IMR-90 (cell line): ENCODE data around the gene ACADSB. TPM values are rescaled to one million over a fixed set of nuclear protein-coding genes. Genes with fewer than 3 reads are reported as not detected.

Experiments
- ATAC-seq: fragments of 200-7000 bp; cut with Tn5 transposase; 2 replicates; pipeline ENCODE4 v1.9.1; 2020; ENCODE audit warnings: low read depth, mild to moderate bottlenecking, moderate library complexity
- BruUV-seq: library from RNA; stranded (reverse); fragments of 400-500 nt; replicated peaks from 2 replicates; lab custom pipeline; 2021; lab: Mats Ljungman, UMichigan
- CTCF ChIA-PET: fragments of 300-600 bp; formaldehyde crosslinking; extraction: SDS; loops from one replicate; lab custom pipeline; 2021; ENCODE audit warnings: antibody characterized with exemption; lab: Yijun Ruan, JAX
- POLR2A ChIA-PET: fragments of 300-600 bp; sonication (Branson Sonifier 250); formaldehyde crosslinking; loops from one replicate; lab custom pipeline; 2022; ENCODE audit warnings: antibody characterized with exemption; ENCODE audit not compliant: unreplicated experiment; lab: Charles Lee
- DNase-seq: peaks from one replicate; pipeline ENCODE4 v3.0.0; 2013
- H2AFZ ChIP-seq: replicated peaks from 2 replicates; pipeline ENCODE3; 2013; ENCODE audit warnings: low read length, mild to moderate bottlenecking; ENCODE audit not compliant: poor library complexity
- H2AK5ac ChIP-seq: 2 replicates; pipeline ENCODE4 v1.6.1; 2013; ENCODE audit warnings: low read depth, low read length, inconsistent platforms
- H2AK9ac ChIP-seq: replicated peaks from 2 replicates; pipeline ENCODE3; 2013; ENCODE audit warnings: mild to moderate bottlenecking, low read depth, low read length, moderate library complexity; ENCODE audit not compliant: poor library complexity
- H2BK120ac ChIP-seq: 2 replicates; pipeline ENCODE4 v1.6.1; 2013; ENCODE audit warnings: low read depth, low read length, inconsistent platforms
- H2BK15ac ChIP-seq: 3 replicates; pipeline ENCODE4 v1.6.1; 2013; ENCODE audit warnings: low read depth, low read length, inconsistent platforms
- H2BK20ac ChIP-seq: 2 replicates; pipeline ENCODE4 v1.6.1; 2013; ENCODE audit warnings: low read depth, mild to moderate bottlenecking, inconsistent platforms, low read length, moderate library complexity
- H2BK5ac ChIP-seq: 2 replicates; pipeline ENCODE4 v1.6.1; 2013; ENCODE audit warnings: mild to moderate bottlenecking, low read depth, low read length, inconsistent platforms; ENCODE audit not compliant: poor library complexity, severe bottlenecking
- H3K14ac ChIP-seq: replicated peaks from 2 replicates; pipeline ENCODE4 v1.6.1; 2013; ENCODE audit warnings: low read depth, low read length, inconsistent platforms
- H3K18ac ChIP-seq: 2 replicates; pipeline ENCODE4 v1.6.1; 2013; ENCODE audit warnings: low read depth, low read length, control low read depth
- H3K23ac ChIP-seq: 2 replicates; pipeline ENCODE4 v1.6.1; 2013; ENCODE audit warnings: low read depth, low read length, inconsistent platforms
- H3K27ac ChIP-seq: 2 replicates; pipeline ENCODE4 v1.5.1; 2013; ENCODE audit warnings: mild to moderate bottlenecking, control low read depth, low read length; ENCODE audit not compliant: insufficient read depth
- H3K27me3 ChIP-seq: 2 replicates; pipeline ENCODE4 v1.6.1; 2013; ENCODE audit warnings: low read length; ENCODE audit not compliant: control insufficient read depth, insufficient read depth
- H3K36me3 ChIP-seq: 2 replicates; pipeline ENCODE4 v1.6.1; 2013; ENCODE audit warnings: low read length, mixed read lengths; ENCODE audit not compliant: control insufficient read depth, insufficient read depth
- H3K4ac ChIP-seq: 2 replicates; pipeline ENCODE4 v1.6.1; 2013; ENCODE audit warnings: low read depth, low read length, inconsistent platforms
- H3K4me1 ChIP-seq: 2 replicates; pipeline ENCODE4 v1.6.1; 2013; ENCODE audit warnings: low read length, mixed read lengths; ENCODE audit not compliant: control insufficient read depth, insufficient read depth
- H3K4me2 ChIP-seq: 2 replicates; pipeline ENCODE4 v1.6.1; 2013; ENCODE audit warnings: low read depth, mild to moderate bottlenecking, control low read depth, low read length, moderate library complexity
- H3K4me3 ChIP-seq: 2 replicates; pipeline ENCODE4 v1.5.1; 2013; ENCODE audit warnings: low read depth, mild to moderate bottlenecking, control low read depth, low read length, moderate library complexity; ENCODE audit not compliant: insufficient read depth
- H3K56ac ChIP-seq: 2 replicates; pipeline ENCODE4 v1.6.1; 2013; ENCODE audit warnings: low read length, inconsistent platforms; ENCODE audit not compliant: insufficient read depth; ENCODE audit errors: extremely low read depth
- H3K79me1 ChIP-seq, 2 experiments: 2 replicates each; pipeline ENCODE4 v1.6.1; 2013; ENCODE audit warnings: low read length in 2 of 2, inconsistent platforms in 1 of 2, low read depth in 1 of 2
- H3K9ac ChIP-seq: 2 replicates; pipeline ENCODE4 v1.6.1; 2013; ENCODE audit warnings: low read depth, low read length, control low read depth
- H3K9me1 ChIP-seq: 2 replicates; pipeline ENCODE4 v1.6.1; 2013; ENCODE audit warnings: low read length, inconsistent platforms; ENCODE audit not compliant: insufficient read depth
- H3K9me3 ChIP-seq: 2 replicates; pipeline ENCODE4 v1.6.1; 2013; ENCODE audit warnings: low read length; ENCODE audit not compliant: control insufficient read depth, insufficient read depth
- H4K20me1 ChIP-seq: 2 replicates; pipeline ENCODE4 v1.6.1; 2013; ENCODE audit warnings: low read length, inconsistent platforms; ENCODE audit not compliant: insufficient read depth
- H4K5ac ChIP-seq: 2 replicates; pipeline ENCODE4 v1.6.1; 2013; ENCODE audit warnings: mild to moderate bottlenecking, low read depth, low read length, control low read depth
- H4K8ac ChIP-seq, 2 experiments: 2 replicates each; pipeline ENCODE4 v1.6.1; 2013; ENCODE audit warnings: low read depth in 2 of 2, low read length in 2 of 2, control low read depth in 1 of 2, inconsistent platforms in 1 of 2
- H4K91ac ChIP-seq: 2 replicates; pipeline ENCODE4 v1.6.1; 2013; ENCODE audit warnings: low read depth, low read length, inconsistent platforms; ENCODE audit not compliant: insufficient read depth
- BHLHE40 ChIP-seq: fragments of 150-350 bp; IDR thresholded peaks from 2 replicates; pipeline ENCODE4 v1.6.1; 2016; ENCODE audit warnings: mild to moderate bottlenecking, low read depth, low read length
- CEBPB ChIP-seq: IDR thresholded peaks from 2 replicates; pipeline ENCODE4 v1.6.1; 2012; ENCODE audit warnings: low read depth, low read length, improper control_type of control experiment
- CHD1 ChIP-seq: IDR thresholded peaks from 2 replicates; pipeline ENCODE4 v1.6.1; 2012; ENCODE audit warnings: low read depth, low read length, improper control_type of control experiment
- ELK1 ChIP-seq: fragments of 150-350 bp; IDR thresholded peaks from 2 replicates; pipeline ENCODE4 v1.6.1; 2016; ENCODE audit warnings: low read depth, mild to moderate bottlenecking, low read length, moderate library complexity, borderline replicate concordance
- FOS ChIP-seq: fragments of 150-350 bp; IDR thresholded peaks from 2 replicates; pipeline ENCODE4 v1.6.1; 2016; ENCODE audit warnings: low read depth, low read length
- MAZ ChIP-seq: IDR thresholded peaks from 2 replicates; pipeline ENCODE4 v1.6.1; 2012; ENCODE audit warnings: low read depth, mild to moderate bottlenecking, low read length, improper control_type of control experiment, moderate library complexity, borderline replicate concordance
- MXI1 ChIP-seq: IDR thresholded peaks from 2 replicates; pipeline ENCODE4 v1.6.1; 2012; ENCODE audit warnings: low read depth, mild to moderate bottlenecking, low read length, moderate library complexity, borderline replicate concordance
- POLR2A ChIP-seq: IDR thresholded peaks from 2 replicates; pipeline ENCODE4 v1.6.1; 2012; ENCODE audit warnings: mild to moderate bottlenecking, low read depth, low read length
- RCOR1 ChIP-seq: IDR thresholded peaks from 2 replicates; pipeline ENCODE4 v1.6.1; 2012; ENCODE audit warnings: mild to moderate bottlenecking, low read length, improper control_type of control experiment; ENCODE audit not compliant: insufficient replicate concordance
- RFX5 ChIP-seq: IDR thresholded peaks from 2 replicates; pipeline ENCODE4 v1.8.0; 2012; ENCODE audit warnings: low read depth, mild to moderate bottlenecking, low read length, moderate library complexity
- SMC3 ChIP-seq: fragments of 150-350 bp; IDR thresholded peaks from 2 replicates; pipeline ENCODE4 v1.6.1; 2016; ENCODE audit warnings: low read depth, mild to moderate bottlenecking, antibody characterized with exemption, low read length, moderate library complexity
- WGBS, 2 experiments: methylation state at CpG; one replicate each; pipeline versions ENCODE4 v1.1.5 to v1.1.7; 2013; ENCODE audit warnings: missing lambda C conversion rate in 2 of 2; ENCODE audit not compliant: insufficient read length in 1 of 2; ENCODE audit errors: extremely low coverage in 2 of 2; 5-methylcytosine and 5-hydroxymethylcytosine counted together
- dilution Hi-C: fragments of 300-500 bp; cut with HindIII; formaldehyde crosslinking; loops from one replicate; pipeline ENCODE4 v1.14.3; 2018; ENCODE audit warnings: low sequenced_read_pairs; ENCODE audit not compliant: unreplicated experiment
- in situ Hi-C: fragments of 300-500 bp; cut with MboI; formaldehyde crosslinking; loops from 3 replicates; pipeline ENCODE4 v1.14.3; 2019; ENCODE audit warnings: low sequenced_read_pairs, inconsistent platforms, mixed read lengths
- intact Hi-C: fragments of 100-400 bp; cut with micrococcal nuclease; formaldehyde crosslinking; loops from 2 replicates; pipeline ENCODE4 v1.10.0; 2022
- polyA plus RNA-seq, 3 experiments: library from polyadenylated mRNA; depleted of rRNA; stranded (reverse); fragments of >200 nt; gene quantifications; 2 replicates each; pipeline ENCODE4 v1.2.3, GENCODE V29; 2012; ENCODE audit warnings: low replicate concordance in 1 of 3
- total RNA-seq: library from RNA; depleted of rRNA; stranded (reverse); fragments of >200 nt; gene quantifications from 2 replicates; pipeline ENCODE4 v1.2.3, GENCODE V29; 2012
- TF ChIP-seq, protein P1 (sequence below): fragments of 150-350 bp; IDR thresholded peaks from 2 replicates; pipeline ENCODE4 v1.6.1; 2017; ENCODE audit warnings: mild to moderate bottlenecking, antibody characterized with exemption, low read length, low read depth

Gene ACADSB
- total and polyA plus RNA-seq, 2 of the 4 experiments (the other 2 are of a cell fraction) = 6.2 to 10.6 TPM

DNA sequence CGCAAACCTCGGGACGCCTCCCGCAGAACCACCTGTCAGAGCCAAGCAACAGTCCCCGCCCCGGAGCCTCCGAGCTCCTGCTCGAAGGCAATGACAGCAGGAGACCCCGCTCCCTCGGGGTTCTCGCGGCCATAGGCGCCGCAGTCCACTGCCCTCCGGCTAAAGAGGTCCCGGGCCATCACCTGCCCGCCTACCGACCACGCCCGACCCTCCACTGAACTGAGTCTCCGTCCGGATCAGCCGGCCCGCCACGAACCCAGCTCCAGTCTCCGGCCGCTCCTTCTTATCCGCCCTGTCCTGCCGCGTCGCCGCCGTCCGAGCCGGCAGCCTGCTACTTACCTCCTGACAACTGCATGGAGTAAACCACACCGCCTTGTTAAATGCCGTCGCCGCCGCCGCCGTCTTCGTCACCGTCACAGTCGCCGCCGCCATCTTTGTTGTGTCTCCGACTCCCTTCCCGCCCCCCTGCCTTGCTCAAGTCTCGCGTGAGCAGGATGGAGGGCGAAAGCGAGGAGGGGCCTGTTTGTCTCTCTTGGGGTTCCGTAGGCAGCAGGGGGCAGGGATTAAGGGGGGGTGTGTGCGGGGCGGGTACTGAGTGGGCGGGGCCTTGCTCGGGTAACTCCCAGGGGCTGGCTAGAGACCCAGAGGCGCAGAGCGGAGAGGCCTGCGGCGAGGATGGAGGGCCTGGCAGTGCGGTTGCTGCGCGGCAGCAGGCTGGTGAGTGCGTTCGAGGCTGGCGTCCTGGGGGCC, at the start of gene ACADSB, which contains the start of gene IKZF5 (continued):
- TF ChIP-seq RCOR1 = no peak
- peak; percentile 91 for TF ChIP-seq POLR2A
- 0 out of 2 replicates have a peak, but pooled peaks have one; percentile 8 for TF ChIP-seq BHLHE40
- no peak for TF ChIP-seq RFX5
- TF ChIP-seq MXI1 = peak; percentile 45; the same call in 1 of the 2 replicates

GRCh38 chr10:122962405-122962804, 46.4 kb upstream of the ACADSB start:
- DNase-seq = no peak
- no peak overlapping the region for H2AK5ac ChIP-seq
- no peaks in the 10 kb centered on the region for H4K20me1 ChIP-seq
- H4K8ac ChIP-seq = no peak overlapping the region
- H3K4me1 ChIP-seq = no peaks in the 10 kb centered on the region
- no peaks in the 10 kb centered on the region for H3K27me3 ChIP-seq
- no peak overlapping the region for H2BK5ac ChIP-seq
- no peak overlapping the region for H4K91ac ChIP-seq
- no peak overlapping the region for H3K4ac ChIP-seq
- H3K9me3 ChIP-seq = peaks cover 10% of the 10 kb centered on the region
- H3K36me3 ChIP-seq = no peaks in the 10 kb centered on the region
- H3K27ac ChIP-seq = no peak overlapping the region
- BruUV-seq = no TSS peak
- no peaks in the 10 kb centered on the region for H3K9me1 ChIP-seq
- H2AK9ac ChIP-seq = no peak overlapping the region
- no peak overlapping the region for H2AFZ ChIP-seq
- no peak overlapping the region for H3K14ac ChIP-seq
- H2BK20ac ChIP-seq = no peak overlapping the region
- no peak for TF ChIP-seq RFX5
- no peak for TF ChIP-seq RCOR1
- no peak for TF ChIP-seq MAZ
- no peak for TF ChIP-seq CHD1
- no peak for TF ChIP-seq SMC3
- TF ChIP-seq, protein P1, sequence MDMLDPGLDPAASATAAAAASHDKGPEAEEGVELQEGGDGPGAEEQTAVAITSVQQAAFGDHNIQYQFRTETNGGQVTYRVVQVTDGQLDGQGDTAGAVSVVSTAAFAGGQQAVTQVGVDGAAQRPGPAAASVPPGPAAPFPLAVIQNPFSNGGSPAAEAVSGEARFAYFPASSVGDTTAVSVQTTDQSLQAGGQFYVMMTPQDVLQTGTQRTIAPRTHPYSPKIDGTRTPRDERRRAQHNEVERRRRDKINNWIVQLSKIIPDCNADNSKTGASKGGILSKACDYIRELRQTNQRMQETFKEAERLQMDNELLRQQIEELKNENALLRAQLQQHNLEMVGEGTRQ = no peak
- no peak for TF ChIP-seq FOS
- no peak for TF ChIP-seq POLR2A
- TF ChIP-seq ELK1 = no peak
- no peak for TF ChIP-seq CEBPB
- no peak overlapping the region for H3K4me2 ChIP-seq
- no CpG with 5 or more reads among the region's 3 CpGs for WGBS, 2 experiments
- ChIA-PET POLR2A (no interaction called here), CTCF (interaction anchor here (0.6 kb wide), 1 partner anchor 1193 kb away, joined by 4 read pairs; no protein-coding TSS in a partner anchor)
- H3K79me1 ChIP-seq = no peaks in the 10 kb centered on the region; a peak in 1 of 4 replicates
- no peak overlapping the region for H2BK120ac ChIP-seq
- no peak overlapping the region for H3K23ac ChIP-seq
- H4K5ac ChIP-seq = no peak overlapping the region
- no peak overlapping the region for H3K4me3 ChIP-seq
- dilution Hi-C loops = no loop called here
- no peak overlapping the region for H3K18ac ChIP-seq
- H2BK15ac ChIP-seq = no peak overlapping the region
- in situ Hi-C loops = no loop called here
- no peak overlapping the region for H3K56ac ChIP-seq
- no peak for ATAC-seq
- no peak overlapping the region for H3K9ac ChIP-seq
- intact Hi-C loops = no loop called here
